Measurements from ENCODE around the gene AKR7A2. TPM values are rescaled to one million over a fixed set of nuclear protein-coding genes. Genes with fewer than 3 reads are reported as not detected.

AKR7A2 gene
- total and polyA plus RNA-seq, 9 of the 15 experiments (the other 6 are each of a cell fraction or from before 2014, with no cell fraction given), result 2.0 to 78.4 (median 49.4) TPM

GRCh38 chr1:19311931-19312781 is at the start of gene AKR7A2, which contains the start of gene SLC66A1 (continued):
- TF ChIP-seq CREB3L1 (IDR thresholded peaks at IDR 0.05; ENCODE audit: borderline replicate concordance, low read depth) (peak; percentile 66), NR0B1 (IDR thresholded peaks at IDR 0.05; ENCODE audit: partially characterized antibody) (no peak), UBTF (IDR thresholded peaks at IDR 0.05; ENCODE audit: borderline replicate concordance in 1 of 2, low read depth in 2 of 2, low read length in 2 of 2) (no peak; a peak in 2 of 4 replicates), ZKSCAN1 (IDR thresholded peaks at IDR 0.05; ENCODE audit: low read depth, low read length) (0 out of 2 replicates have a peak, but pooled peaks have one; percentile 50), ZNF12 (CRISPR knock-in tag; IDR thresholded peaks at IDR 0.05) (no peak), ZNF766 (CRISPR knock-in tag; conservative IDR thresholded peaks at IDR 0.05) (no peak), ZNF140 (CRISPR knock-in tag; IDR thresholded peaks at IDR 0.05) (no peak), TBP (optimal IDR thresholded peaks at IDR 0.05; ENCODE audit: low read depth, low read length) (peak; percentile 78), HNRNPUL1 (IDR thresholded peaks at IDR 0.05; ENCODE audit: low read length) (no peak), MAX (CRISPR knock-in tag; IDR thresholded peaks at IDR 0.05) (peak; percentile 82), ZBTB17 (CRISPR knock-in tag; IDR thresholded peaks at IDR 0.05) (peak; percentile 80), TAF1 (IDR thresholded peaks at IDR 0.05; ENCODE audit: control insufficient read depth, extremely low read depth, insufficient read depth, low read length, severe bottlenecking) (peak; percentile 92), ZNF24 (IDR thresholded peaks at IDR 0.05) (peak; percentile 58; the same call in 1 of the 2 replicates), XRCC4 (IDR thresholded peaks at IDR 0.05; ENCODE audit: extremely low read depth, insufficient read depth, insufficient read length) (no peak), PTBP1 (IDR thresholded peaks at IDR 0.05; ENCODE audit: low read depth, low read length) (no peak), MLX (CRISPR knock-in tag; conservative IDR thresholded peaks at IDR 0.05) (0 out of 4 replicates have a peak, but pooled peaks have one; percentile 30 to 34), USF1 (CRISPR knock-in tag; IDR thresholded peaks at IDR 0.05) (peak; percentile 87), GTF2E2 (tag; IDR thresholded peaks at IDR 0.05) (no peak), SRSF7 (optimal IDR thresholded peaks at IDR 0.05; ENCODE audit: low read depth, low read length) (no peak), ZFP30 (CRISPR knock-in tag; IDR thresholded peaks at IDR 0.05; ENCODE audit: borderline replicate concordance) (no peak)

All from K562 (cell line).